Colonic mucosa (tissue), 4 donors: ENCODE results near the gene GNAI3. TPM values are rescaled to one million over a fixed set of nuclear protein-coding genes. Genes with fewer than 3 reads are reported as not detected.
A peak's percentile ranks its signal among the peaks of the same experiment; 100 is the strongest.

Experiments used
- DNase-seq: peaks from one replicate; pipeline ENCODE4 v3.0.0-alpha.2; 2020
- H3K27ac ChIP-seq: fragments of 200-600 bp; one replicate; pipeline ENCODE4 v1.8.0; 2021
- H3K27me3 ChIP-seq: fragments of 200-600 bp; one replicate; pipeline ENCODE4 v1.8.0; 2021
- H3K36me3 ChIP-seq: fragments of 200-600 bp; one replicate; pipeline ENCODE4 v1.8.0; 2021
- H3K4me1 ChIP-seq: fragments of 200-600 bp; one replicate; pipeline ENCODE4 v1.8.0; 2021; ENCODE audit warnings: mild to moderate bottlenecking
- H3K4me3 ChIP-seq: fragments of 200-600 bp; one replicate; pipeline ENCODE4 v1.8.0; 2021
- H3K9ac ChIP-seq, 2 donors: one replicate each; pipeline ENCODE4 v1.7.0; 2013; ENCODE audit warnings: control low read depth in 2 of 2, low read depth in 2 of 2, low read length in 2 of 2
- H3K9me3 ChIP-seq: fragments of 200-600 bp; one replicate; pipeline ENCODE4 v1.8.0; 2021
- CTCF ChIP-seq: fragments of 200-600 bp; IDR thresholded peaks from one replicate; pipeline ENCODE4 v1.8.0; 2022; ENCODE audit warnings: antibody characterized with exemption, mild to moderate bottlenecking
- intact Hi-C: fragments of 100-400 bp; cut with DNase I; formaldehyde crosslinking; loops from one replicate; pipeline ENCODE4 v1.14.1; 2022
- total RNA-seq, 2 donors: library from RNA; stranded (reverse); fragmentation: NEBNext Ultra II Directional in 1 of 2; extraction: Animal tissue kit (Norgen Biotek cat#: 25700) in 1 of 2; gene quantifications; one replicate each; pipeline ENCODE4 v1.2.1, GENCODE V29; 2021
- donor health status: healthy.
- donor health status: DM: no; HTN: no; CAD: no.
- donor health status: DM: no; HTN: no; CAD: no.

GNAI3 gene
- total RNA-seq, 2 donors from 2014 or later, result 7.7 to 8.9 TPM

GRCh38 chr1:109640285-109640865 is 92.0 kb downstream of the GNAI3 start:
- no peaks in the 10 kb centered on the region for H3K9me3 ChIP-seq
- H3K9ac ChIP-seq, result no peak overlapping the region
- H3K27ac ChIP-seq, result no peak overlapping the region
- no peaks in the 10 kb centered on the region for H3K27me3 ChIP-seq
- TF ChIP-seq CTCF, result peak; percentile 99
- no peak overlapping the region for H3K4me3 ChIP-seq
- intact Hi-C loops, result no loop called here
- H3K36me3 ChIP-seq, result no peaks in the 10 kb centered on the region
- DNase-seq, result peak; percentile 95
- H3K4me1 ChIP-seq, result peaks cover 4% of the 10 kb centered on the region

GRCh38 chr1:109641078-109641740 is 92.8 kb downstream of the GNAI3 start:
- Histone ChIP-seq H3K9ac (no peak overlapping the region), H3K36me3 (no peaks in the 10 kb centered on the region), H3K4me3 (no peak overlapping the region), H3K27ac (no peak overlapping the region), H3K9me3 (no peaks in the 10 kb centered on the region), H3K4me1 (peaks cover 4% of the 10 kb centered on the region), H3K27me3 (no peaks in the 10 kb centered on the region)
- intact Hi-C loops, result no loop called here
- no peak for TF ChIP-seq CTCF
- no peak for DNase-seq

- Histone ChIP-seq H3K36me3 (no peaks in the 10 kb centered on the region), H3K9me3 (no peaks in the 10 kb centered on the region), H3K27ac (no peak overlapping the region), H3K27me3 (no peaks in the 10 kb centered on the region), H3K9ac (no peak overlapping the region), H3K4me3 (no peak overlapping the region), H3K4me1 (peaks cover 4% of the 10 kb centered on the region)
- intact Hi-C loops, result loop anchor here (2.0 kb wide), 1 partner anchor 131 kb away; no protein-coding TSS in a partner anchor
- no peak for TF ChIP-seq CTCF
- DNase-seq, result no peak
These were observed 93.4 kb downstream of the GNAI3 start for GRCh38 chr1:109641861-109642260.

- Histone ChIP-seq H3K9ac (no peak overlapping the region), H3K36me3 (no peaks in the 10 kb centered on the region), H3K27me3 (no peaks in the 10 kb centered on the region), H3K9me3 (no peaks in the 10 kb centered on the region), H3K4me1 (peaks cover 4% of the 10 kb centered on the region), H3K27ac (no peak overlapping the region), H3K4me3 (no peak overlapping the region)
- DNase-seq, result no peak
- intact Hi-C loops, result loop anchor here (2.0 kb wide), 1 partner anchor 130 kb away; no protein-coding TSS in a partner anchor
- TF ChIP-seq CTCF, result no peak
These were observed 94.2 kb downstream of the GNAI3 start for GRCh38 chr1:109642626-109643025.

GRCh38 chr1:109643385-109644230 is 95.2 kb downstream of the GNAI3 start:
- DNase-seq, result peak; percentile 90
- Histone ChIP-seq H3K4me1 (peaks cover 4% of the 10 kb centered on the region), H3K27me3 (no peaks in the 10 kb centered on the region), H3K36me3 (no peaks in the 10 kb centered on the region), H3K27ac (no peak overlapping the region), H3K9me3 (no peaks in the 10 kb centered on the region), H3K9ac (peak overlapping the region in 1 of 2 donors; percentile 46), H3K4me3 (no peak overlapping the region)
- TF ChIP-seq CTCF, result peak; percentile 91
- intact Hi-C loops, result loop anchor here (2.0 kb wide), 1 partner anchor 129 kb away; no protein-coding TSS in a partner anchor
